PC-3 (cell line): ENCODE results near the gene NINL. TPM values are rescaled to one million over a fixed set of nuclear protein-coding genes. Genes with fewer than 3 reads are reported as not detected.

Experiments used
- ATAC-seq: fragments of 200-7000 bp; cut with Tn5 transposase; 2 replicates; pipeline ENCODE4 v1.9.1; 2020; ENCODE audit warnings: mild to moderate bottlenecking, moderate library complexity
- BruUV-seq: library from RNA; stranded (reverse); fragments of 400-500 nt; replicated peaks from 2 replicates; lab custom pipeline; 2021; lab: Mats Ljungman, UMichigan
- CTCF ChIA-PET: fragments of 300-600 bp; sonication (Branson Sonifier 250); formaldehyde crosslinking; loops from one replicate; lab custom pipeline; 2022; ENCODE audit warnings: antibody characterized with exemption; lab: Charles Lee
- POLR2A ChIA-PET: fragments of 300-600 bp; sonication (Branson Sonifier 250); formaldehyde crosslinking; loops from one replicate; lab custom pipeline; 2022; ENCODE audit warnings: antibody characterized with exemption; ENCODE audit not compliant: unreplicated experiment; lab: Charles Lee
- DNase-seq: peaks from one replicate; pipeline ENCODE4 v3.0.0-alpha.2; 2015
- H2AFZ ChIP-seq: fragments of 300-600 bp; sonication (generic); 2 replicates; pipeline ENCODE4 v1.6.0; 2016; ENCODE audit warnings: antibody characterized with exemption, low read length
- H3F3A ChIP-seq: fragments of 300-600 bp; sonication (generic); one replicate; pipeline ENCODE4 v1.6.0; 2017; ENCODE audit warnings: antibody characterized with exemption, low read length, control low read depth, mild to moderate bottlenecking; ENCODE audit not compliant: unreplicated experiment
- H3K27ac ChIP-seq: fragments of 300-600 bp; sonication (generic); 2 replicates; pipeline ENCODE4 v1.5.1; 2016; ENCODE audit warnings: mild to moderate bottlenecking, low read length
- H3K27me3 ChIP-seq: fragments of 300-600 bp; sonication (generic); 2 replicates; pipeline ENCODE4 v1.6.1; 2016; ENCODE audit warnings: low read length, mixed read lengths
- H3K36me3 ChIP-seq: fragments of 300-600 bp; sonication (generic); 2 replicates; pipeline ENCODE4 v1.6.1; 2016; ENCODE audit warnings: low read depth, mixed run types, low read length, mixed read lengths
- H3K4me1 ChIP-seq: fragments of 300-600 bp; sonication (generic); 2 replicates; pipeline ENCODE4 v1.5.1; 2016; ENCODE audit warnings: low read length; ENCODE audit not compliant: insufficient read depth
- H3K4me2 ChIP-seq: fragments of 300-600 bp; sonication (generic); 2 replicates; pipeline ENCODE4 v1.6.0; 2016; ENCODE audit warnings: low read length
- H3K4me3 ChIP-seq: fragments of 300-600 bp; sonication (generic); 2 replicates; pipeline ENCODE4 v1.5.1; 2016; ENCODE audit warnings: mild to moderate bottlenecking, low read length, mixed read lengths
- H3K79me2 ChIP-seq: fragments of 300-600 bp; sonication (generic); 2 replicates; pipeline ENCODE4 v1.6.1; 2017; ENCODE audit warnings: low read length, mixed read lengths
- H3K9ac ChIP-seq: fragments of 300-600 bp; sonication (generic); 2 replicates; pipeline ENCODE4 v1.6.0; 2016; ENCODE audit warnings: mild to moderate bottlenecking, low read length
- H3K9me2 ChIP-seq: fragments of 300-600 bp; sonication (generic); replicated peaks from 2 replicates; pipeline ENCODE4 v1.6.1; 2016; ENCODE audit warnings: mixed run types, low read length, mixed read lengths
- H3K9me3 ChIP-seq: fragments of 300-600 bp; sonication (generic); 2 replicates; pipeline ENCODE4 v1.6.1; 2016; ENCODE audit warnings: low read length, mixed read lengths
- H4K20me1 ChIP-seq: fragments of 300-600 bp; sonication (generic); 2 replicates; pipeline ENCODE4 v1.6.1; 2016; ENCODE audit warnings: low read length, mixed read lengths
- CTCF ChIP-seq: fragments of 300-600 bp; sonication (generic); conservative IDR thresholded peaks from 2 replicates; pipeline ENCODE4 v1.5.1; 2017; ENCODE audit warnings: antibody characterized with exemption, low read depth, mild to moderate bottlenecking, low read length
- EZH2 ChIP-seq: fragments of 300-600 bp; sonication (generic); IDR thresholded peaks from one replicate; pipeline ENCODE4 v1.6.1; 2017; ENCODE audit warnings: antibody characterized with exemption, mild to moderate bottlenecking, low read length; ENCODE audit not compliant: unreplicated experiment
- EZH2phosphoT487 ChIP-seq: fragments of 300-600 bp; sonication (generic); IDR thresholded peaks from 2 replicates; pipeline ENCODE4 v1.6.1; 2018; ENCODE audit warnings: mild to moderate bottlenecking, antibody characterized with exemption, low read length, borderline replicate concordance
- intact Hi-C: fragments of 100-400 bp; cut with micrococcal nuclease; formaldehyde crosslinking; loops from 2 replicates; pipeline ENCODE4 v1.9.0; 2023
- total RNA-seq: library from RNA; depleted of rRNA; stranded (reverse); fragments of >200 nt; gene quantifications from 2 replicates; pipeline ENCODE4 v1.2.3, GENCODE V29; 2014

Gene NINL
- total RNA-seq, 1 experiment from 2014 or later = 6.5 TPM

DNA sequence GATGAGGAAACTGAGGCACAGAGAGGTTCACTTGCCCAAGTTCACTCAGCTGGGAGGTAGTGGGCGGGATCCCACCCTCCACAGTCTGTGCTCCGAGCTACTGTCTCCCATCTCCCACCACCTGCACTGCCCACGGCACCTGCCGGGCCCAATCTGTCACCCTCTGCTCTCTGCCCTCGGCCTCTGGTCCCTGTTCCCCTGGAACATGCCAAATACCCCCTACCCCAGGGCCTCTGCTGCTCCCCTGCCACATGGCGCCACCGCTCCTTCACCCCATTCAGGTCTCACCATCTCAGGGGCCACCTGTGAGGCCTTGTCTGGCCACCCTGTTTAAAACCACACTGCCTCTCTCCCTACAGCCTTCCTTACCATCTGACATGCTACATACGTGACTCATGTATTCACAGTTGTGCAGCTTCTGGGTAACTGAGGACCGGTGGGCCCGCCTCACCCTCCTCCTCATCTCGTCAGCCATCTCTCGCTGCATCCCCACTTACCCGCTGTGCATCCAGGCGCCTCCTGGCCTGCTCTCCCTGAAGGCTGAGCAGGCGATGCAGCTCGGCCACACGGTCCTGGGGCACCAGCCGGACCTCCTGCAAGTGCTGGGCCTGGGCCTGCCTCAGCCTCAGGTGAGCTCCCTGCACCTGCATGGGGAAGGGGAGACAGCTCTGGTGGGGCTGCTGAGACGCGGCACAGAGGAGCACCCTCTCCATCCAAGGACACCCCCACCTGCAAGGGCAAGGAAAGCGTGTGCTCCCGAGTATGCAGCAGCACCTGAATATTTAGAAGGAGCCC lies 127.2 kb downstream of the NINL start:
- intact Hi-C loops = no loop called here
- CTCF ChIA-PET = no interaction called here

DNA sequence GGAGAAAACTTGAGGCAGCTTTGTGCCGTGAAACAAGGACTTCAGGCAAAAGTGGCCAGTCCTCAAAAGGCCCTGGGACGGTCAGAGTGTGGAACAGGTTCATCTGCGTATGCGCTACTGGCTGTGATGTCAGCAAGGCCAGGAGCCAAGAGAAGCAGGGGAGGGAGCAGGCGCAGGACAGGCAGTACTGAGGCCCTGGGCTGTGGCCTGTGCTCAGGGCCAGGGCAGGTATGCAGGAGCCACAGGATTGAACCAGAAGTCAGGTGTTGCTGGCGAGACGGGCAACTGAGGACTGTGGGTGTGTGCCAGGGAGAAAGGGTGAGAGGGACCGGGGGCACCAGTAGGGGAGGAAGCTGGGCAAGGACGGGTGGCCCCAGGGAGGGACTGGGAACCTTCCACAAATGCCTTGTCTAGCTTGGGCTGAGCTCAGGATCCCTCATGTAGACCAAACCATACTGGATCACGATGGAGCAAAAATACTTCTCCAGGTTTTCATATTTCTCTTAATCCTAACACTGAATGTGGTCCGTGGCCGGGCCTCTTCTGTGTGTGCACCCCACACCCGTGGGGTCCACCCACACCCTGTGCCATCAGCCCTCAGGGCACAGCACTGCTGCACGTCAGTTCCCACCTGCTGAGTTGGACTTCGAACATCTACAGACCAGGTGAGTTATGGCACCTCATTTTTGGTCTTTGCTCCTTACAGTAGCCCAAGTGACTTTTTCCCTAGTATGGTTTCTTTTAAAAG lies 131.0 kb downstream of the NINL start:
- intact Hi-C loops = no loop called here

More for the DNA sequence above, 127.2 kb downstream of the NINL start:
- TF ChIP-seq CTCF = no peak
- TF ChIP-seq EZH2 = no peak
- TF ChIP-seq EZH2phosphoT487 = no peak
- no peak for ATAC-seq
- no peak for DNase-seq
- H4K20me1 ChIP-seq = no peaks in the 10 kb centered on the region
- no peak overlapping the region for H3K4me3 ChIP-seq
- no peak overlapping the region for H2AFZ ChIP-seq
- no peaks in the 10 kb centered on the region for H3K27me3 ChIP-seq
- no peaks in the 10 kb centered on the region for H3K79me2 ChIP-seq
- no peak overlapping the region for H3K4me2 ChIP-seq
- peaks cover 4% of the 10 kb centered on the region for H3K4me1 ChIP-seq
- H3K9me3 ChIP-seq = no peaks in the 10 kb centered on the region
- H3K36me3 ChIP-seq = no peaks in the 10 kb centered on the region
- BruUV-seq = no TSS peak
- POLR2A ChIA-PET = no interaction called here
- no peaks in the 10 kb centered on the region for H3F3A ChIP-seq
- H3K27ac ChIP-seq = no peak overlapping the region
- no peak overlapping the region for H3K9ac ChIP-seq
- H3K9me2 ChIP-seq = no peaks in the 10 kb centered on the region

More for the DNA sequence above, 131.0 kb downstream of the NINL start:
- H2AFZ ChIP-seq = no peak overlapping the region
- H3K9me3 ChIP-seq = no peaks in the 10 kb centered on the region
- no peak overlapping the region for H3K27ac ChIP-seq
- H3F3A ChIP-seq = no peaks in the 10 kb centered on the region
- CTCF ChIA-PET = no interaction called here
- DNase-seq = no peak
- H3K4me3 ChIP-seq = no peak overlapping the region
- TF ChIP-seq EZH2 (no peak), CTCF (no peak), EZH2phosphoT487 (no peak)
- H3K36me3 ChIP-seq = no peaks in the 10 kb centered on the region
- no peak for ATAC-seq
- BruUV-seq = no TSS peak
- no peaks in the 10 kb centered on the region for H4K20me1 ChIP-seq
- H3K9ac ChIP-seq = no peak overlapping the region
- H3K27me3 ChIP-seq = no peaks in the 10 kb centered on the region
- H3K9me2 ChIP-seq = no peaks in the 10 kb centered on the region
- H3K4me1 ChIP-seq = peaks cover 8% of the 10 kb centered on the region
- H3K79me2 ChIP-seq = no peaks in the 10 kb centered on the region
- POLR2A ChIA-PET = no interaction called here
- H3K4me2 ChIP-seq = no peak overlapping the region
